BJ (cell line): ENCODE measurements around the gene AMIGO1. TPM values are rescaled to one million over a fixed set of nuclear protein-coding genes. Genes with fewer than 3 reads are reported as not detected.

Source experiments
- CTCF ChIA-PET: fragments of 350-600 bp; formaldehyde crosslinking; extraction: SDS; loops from one replicate; lab custom pipeline; 2021; ENCODE audit warnings: antibody characterized with exemption, inconsistent platforms; lab: Yijun Ruan, JAX
- POLR2A ChIA-PET: fragments of 300-600 bp; sonication (Branson Sonifier 250); formaldehyde crosslinking; extraction: SDS; loops from one replicate; lab custom pipeline; 2021; ENCODE audit warnings: antibody characterized with exemption; lab: Charles Lee
- DNase-seq: peaks from one replicate; pipeline ENCODE4 v3.0.0-alpha.2; 2011; ENCODE audit warnings: low read depth
- H3K27me3 ChIP-seq: 2 replicates; pipeline ENCODE4 v1.6.0; 2011; ENCODE audit warnings: low read length; ENCODE audit not compliant: control insufficient read depth, insufficient read depth
- H3K36me3 ChIP-seq: 2 replicates; pipeline ENCODE4 v1.5.1; 2011; ENCODE audit warnings: low read length; ENCODE audit not compliant: control insufficient read depth, insufficient read depth
- H3K4me3 ChIP-seq: 2 replicates; pipeline ENCODE4 v1.5.1; 2011; ENCODE audit warnings: low read depth, mild to moderate bottlenecking, control low read depth, low read length
- CTCF ChIP-seq: IDR thresholded peaks from 2 replicates; pipeline ENCODE4 v1.5.1; 2011; ENCODE audit warnings: low read depth, mild to moderate bottlenecking, control low read depth, inconsistent platforms, low read length, moderate library complexity; ENCODE audit not compliant: insufficient read depth
- polyA plus RNA-seq: library from polyadenylated mRNA; depleted of rRNA; stranded (reverse); fragments of >200 nt; gene quantifications from 2 replicates; pipeline ENCODE4 v1.2.3, GENCODE V29; 2011

The AMIGO1 gene
- polyA plus RNA-seq, 1 experiment: 3.4 TPM

- Histone ChIP-seq H3K36me3 (peaks cover 27% of the 10 kb centered on the region), H3K27me3 (no peaks in the 10 kb centered on the region), H3K4me3 (no peak overlapping the region)
- TF ChIP-seq CTCF: no peak
- ChIA-PET POLR2A (interaction anchor here (0.7 kb wide), 1 partner anchor 40 kb away, joined by 4 read pairs; no protein-coding TSS in a partner anchor), CTCF (interaction anchor here (1.1 to 32.2 kb wide), 3 partner anchors 17 to 53 kb away, joined by 7 to 1371 read pairs (median 23); partner anchors contain the start of gene GPR61)
- no peak for DNase-seq
Measured at GRCh38 chr1:109481646-109482045, 27.9 kb downstream of the AMIGO1 start.

DNA sequence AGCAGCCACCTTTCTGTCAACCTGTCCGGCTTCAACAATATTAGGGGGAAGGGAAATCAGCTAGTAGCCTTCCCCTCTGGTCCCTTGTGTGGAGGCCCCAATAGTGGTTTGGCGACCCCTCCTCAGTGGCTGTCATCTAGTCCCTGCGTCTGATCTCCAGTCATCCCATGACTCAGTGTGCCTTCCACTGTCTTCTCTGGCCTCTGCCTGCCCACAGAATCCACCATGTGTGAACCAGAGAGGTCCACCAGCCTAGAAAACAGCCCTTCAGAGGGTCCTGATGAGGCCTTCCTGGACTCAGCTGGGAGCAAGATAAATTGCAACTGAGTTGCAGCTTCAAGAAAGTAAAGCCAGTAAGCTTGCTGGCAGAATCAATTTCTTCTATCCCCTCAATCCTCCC is 29.6 kb downstream of the AMIGO1 start:
- TF ChIP-seq CTCF: no peak
- no peak for DNase-seq
- ChIA-PET CTCF (interaction anchor here (1.0 to 4.6 kb wide), 2 partner anchors 18 to 52 kb away, joined by 3 to 23 read pairs; no protein-coding TSS in a partner anchor), POLR2A (no interaction called here)
- H3K36me3 ChIP-seq: peaks cover 25% of the 10 kb centered on the region
- no peaks in the 10 kb centered on the region for H3K27me3 ChIP-seq
- no peak overlapping the region for H3K4me3 ChIP-seq

DNA sequence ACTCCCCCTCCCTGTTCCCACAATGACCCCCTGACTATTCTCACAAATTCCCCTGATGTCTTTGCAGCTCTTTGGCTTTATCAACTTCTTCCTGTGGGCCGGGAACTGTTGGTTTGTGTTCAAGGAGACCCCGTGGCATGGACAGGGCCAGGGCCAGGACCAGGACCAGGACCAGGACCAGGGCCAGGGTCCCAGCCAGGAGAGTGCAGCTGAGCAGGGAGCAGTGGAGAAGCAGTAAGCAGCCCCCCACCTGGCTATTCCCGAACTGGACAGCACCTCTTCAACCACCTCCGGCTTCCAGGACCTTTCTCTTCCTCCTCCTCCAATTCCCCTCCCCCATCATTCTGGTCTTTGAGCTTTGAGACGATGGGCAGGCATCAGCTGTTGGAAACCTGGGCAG is 30.2 kb downstream of the AMIGO1 start:
- H3K36me3 ChIP-seq: peaks cover 25% of the 10 kb centered on the region
- DNase-seq: no peak
- no peaks in the 10 kb centered on the region for H3K27me3 ChIP-seq
- TF ChIP-seq CTCF: no peak
- ChIA-PET POLR2A (no interaction called here), CTCF (interaction anchor here (1.0 to 4.6 kb wide), 4 partner anchors 11 to 53 kb away, joined by 3 to 23 read pairs (median 3); no protein-coding TSS in a partner anchor)
- H3K4me3 ChIP-seq: no peak overlapping the region

GRCh38 chr1:109478806-109479205 is 30.7 kb downstream of the AMIGO1 start:
- no peaks in the 10 kb centered on the region for H3K27me3 ChIP-seq
- no peak for DNase-seq
- H3K36me3 ChIP-seq: peaks cover 25% of the 10 kb centered on the region
- no peak overlapping the region for H3K4me3 ChIP-seq
- CTCF ChIA-PET: interaction anchor here (0.5 to 4.6 kb wide), 5 partner anchors 9 to 57 kb away, joined by 3 to 23 read pairs (median 3); no protein-coding TSS in a partner anchor
- POLR2A ChIA-PET: no interaction called here
- no peak for TF ChIP-seq CTCF

DNA sequence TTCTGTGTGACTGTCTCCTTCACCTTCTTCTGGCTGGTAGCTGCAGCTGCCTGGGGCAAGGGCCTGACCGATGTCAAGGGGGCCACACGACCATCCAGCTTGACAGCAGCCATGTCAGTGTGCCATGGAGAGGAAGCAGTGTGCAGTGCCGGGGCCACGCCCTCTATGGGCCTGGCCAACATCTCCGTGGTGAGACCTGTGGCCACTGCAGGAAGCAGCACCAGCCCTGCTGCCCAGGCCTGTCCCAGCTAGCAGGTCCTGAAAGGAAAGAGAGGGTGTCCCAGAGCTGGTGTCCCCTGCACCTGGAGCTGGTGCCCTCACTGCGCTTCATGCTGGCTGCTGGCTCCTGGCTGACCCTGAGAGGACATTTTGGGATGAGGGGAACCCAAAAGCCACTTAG is 31.7 kb downstream of the AMIGO1 start:
- Histone ChIP-seq H3K27me3 (no peaks in the 10 kb centered on the region), H3K36me3 (peaks cover 27% of the 10 kb centered on the region), H3K4me3 (no peak overlapping the region)
- POLR2A ChIA-PET: no interaction called here
- no peak for TF ChIP-seq CTCF
- DNase-seq: no peak
- CTCF ChIA-PET: interaction anchor here (1.0 to 4.6 kb wide), 3 partner anchors 8 to 54 kb away, joined by 3 to 23 read pairs (median 5); no protein-coding TSS in a partner anchor
